ENCODE measurements around the gene PODN. TPM values are rescaled to one million over a fixed set of nuclear protein-coding genes. Genes with fewer than 3 reads are reported as not detected.
A peak's percentile ranks its signal among the peaks of the same experiment; 100 is the strongest.

PODN gene
- total RNA-seq, 1 donor from 2014 or later: 0.48 TPM

DNA sequence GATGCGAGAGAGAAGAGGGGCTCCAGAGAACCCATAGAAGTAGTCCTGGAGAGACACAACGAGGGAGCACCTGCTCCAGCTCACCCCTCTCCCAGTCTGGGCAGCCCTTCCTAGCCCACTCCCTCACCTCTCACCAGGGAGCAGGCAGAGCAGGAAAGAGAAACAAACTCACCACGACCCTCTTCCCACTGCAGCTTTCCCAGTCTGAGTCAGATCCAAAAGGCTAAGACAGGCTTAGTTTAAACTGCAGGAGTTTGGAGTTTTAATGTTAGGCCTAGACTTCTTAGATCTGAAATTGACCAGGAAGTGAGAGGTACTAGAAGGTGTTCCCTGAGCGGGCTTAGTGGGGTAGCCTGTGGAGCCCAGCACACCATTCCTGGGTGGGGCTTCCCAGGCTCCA lies 50.8 kb downstream of the PODN start:
- no peak for DNase-seq (ENCODE audit: low read depth)

DNA sequence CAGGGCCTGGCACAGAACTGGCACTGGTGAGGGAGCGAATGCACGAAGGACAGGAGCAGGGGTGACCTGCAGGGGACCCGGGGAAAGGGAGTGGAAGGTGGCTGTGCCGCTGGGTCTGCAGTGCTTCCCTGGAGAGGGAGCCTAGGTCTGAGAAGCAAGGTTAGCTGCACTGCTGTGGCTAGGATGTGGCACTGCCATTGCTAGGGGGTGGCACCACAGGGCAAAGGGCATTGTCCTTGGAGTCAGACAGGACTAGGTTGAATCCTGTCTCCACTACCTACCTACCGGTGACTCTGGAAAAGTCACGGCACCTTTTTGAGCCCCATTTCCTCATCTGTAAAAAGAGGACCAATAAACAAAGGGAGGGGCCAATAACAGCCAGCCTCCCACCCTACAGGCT lies 52.1 kb downstream of the PODN start:
- no peak for DNase-seq (ENCODE audit: low read depth)

- no peak for DNase-seq (ENCODE audit: low read depth)
Measured at GRCh38 chr1:53114581-53115400, 52.8 kb downstream of the PODN start.

DNA sequence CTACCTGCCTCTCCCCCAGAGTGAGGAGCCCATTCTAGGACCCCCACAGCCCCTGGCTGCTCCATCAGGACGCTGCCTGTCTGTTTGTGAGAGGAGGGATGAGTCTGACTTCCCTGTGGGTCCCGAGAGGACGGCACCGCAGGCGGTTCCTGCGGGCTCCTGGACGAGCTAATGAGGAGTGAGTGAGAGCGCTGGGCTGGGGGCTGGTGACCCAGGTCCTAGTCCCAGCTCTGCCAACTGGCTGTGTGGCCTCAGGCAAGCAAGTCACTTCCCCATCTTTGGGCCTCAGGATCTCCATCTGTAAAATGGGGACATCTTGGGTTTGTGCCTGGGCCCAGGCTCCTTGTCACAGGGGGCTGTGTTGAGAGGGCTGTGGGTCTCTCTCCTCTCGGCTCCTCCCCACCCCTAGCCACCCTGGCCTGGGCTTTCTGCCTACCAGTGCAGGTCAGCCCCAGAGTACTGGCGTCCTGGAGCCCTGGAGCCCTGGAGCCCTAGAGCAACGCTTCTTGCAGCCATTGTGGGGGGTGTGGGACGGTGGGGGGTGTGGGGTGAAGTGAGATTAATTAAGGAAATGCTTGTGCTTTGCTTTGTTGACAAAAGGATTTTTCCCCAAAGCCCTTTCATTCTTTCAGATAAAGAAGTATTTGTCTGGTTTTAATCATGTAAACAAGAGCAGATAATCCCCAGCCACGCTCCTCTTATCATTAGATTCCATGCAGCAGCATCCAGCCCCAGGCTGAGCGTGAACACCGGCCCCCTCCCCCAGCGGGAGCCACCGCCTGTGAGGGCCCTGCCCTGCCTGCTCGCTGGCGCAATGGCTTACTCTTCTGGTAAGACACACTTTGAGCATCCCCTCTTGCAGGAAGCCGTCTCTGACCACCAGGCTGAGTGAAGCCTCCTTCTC lies 53.6 kb downstream of the PODN start:
- DNase-seq (ENCODE audit: low read depth): no peak

DNA sequence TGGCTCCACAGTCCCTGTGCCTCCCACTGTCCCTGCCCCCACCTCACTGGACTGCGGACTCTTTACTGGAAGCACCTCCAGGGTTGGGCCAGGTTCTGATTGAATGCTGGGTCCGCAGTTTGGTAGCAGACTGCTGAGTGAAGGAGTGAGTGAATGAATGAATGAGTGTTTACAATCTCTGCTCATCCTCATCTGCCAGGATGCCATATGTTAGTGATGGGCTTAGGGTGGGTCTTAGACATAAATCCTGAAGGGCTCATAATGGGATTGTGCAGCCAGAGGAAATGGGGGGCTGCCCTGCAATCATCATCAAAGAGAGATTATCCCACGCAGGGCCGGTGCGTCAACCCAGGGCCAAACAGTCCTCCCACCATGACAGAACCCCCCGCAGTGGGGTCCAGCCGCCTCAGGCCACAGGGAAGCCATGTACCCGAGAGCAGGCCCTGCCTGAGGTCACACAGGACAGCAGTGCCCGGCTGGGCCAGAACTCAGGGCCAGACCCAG lies 54.3 kb downstream of the PODN start:
- no peak for DNase-seq (ENCODE audit: low read depth)

- no peak for DNase-seq (ENCODE audit: low read depth)
Measured at GRCh38 chr1:53116933-53117600, 55.1 kb downstream of the PODN start.

DNA sequence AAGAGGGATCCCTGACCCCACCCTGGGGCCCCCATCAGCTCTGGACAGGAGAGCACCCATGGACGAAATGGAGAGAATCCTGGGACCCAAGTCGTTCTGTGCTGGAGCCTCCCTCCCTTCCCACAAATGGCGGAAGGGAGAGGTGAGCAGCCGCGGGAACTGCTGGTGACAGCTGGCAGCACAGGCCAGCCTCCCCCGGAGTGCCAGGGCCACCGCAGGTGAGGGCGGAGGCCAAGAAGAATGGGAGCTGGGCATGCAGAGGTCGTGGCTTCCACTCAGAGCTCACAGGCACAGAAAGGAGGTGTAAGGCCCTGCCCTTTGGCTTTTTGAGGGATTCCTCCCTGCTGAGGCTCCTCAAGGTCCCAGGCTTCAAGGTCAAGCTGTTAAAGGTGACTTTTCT lies 55.8 kb downstream of the PODN start:
- no peak for DNase-seq (ENCODE audit: low read depth)

GRCh38 chr1:53120659-53121058 lies 58.6 kb downstream of the PODN start:
- DNase-seq (ENCODE audit: low read depth): no peak

DNA sequence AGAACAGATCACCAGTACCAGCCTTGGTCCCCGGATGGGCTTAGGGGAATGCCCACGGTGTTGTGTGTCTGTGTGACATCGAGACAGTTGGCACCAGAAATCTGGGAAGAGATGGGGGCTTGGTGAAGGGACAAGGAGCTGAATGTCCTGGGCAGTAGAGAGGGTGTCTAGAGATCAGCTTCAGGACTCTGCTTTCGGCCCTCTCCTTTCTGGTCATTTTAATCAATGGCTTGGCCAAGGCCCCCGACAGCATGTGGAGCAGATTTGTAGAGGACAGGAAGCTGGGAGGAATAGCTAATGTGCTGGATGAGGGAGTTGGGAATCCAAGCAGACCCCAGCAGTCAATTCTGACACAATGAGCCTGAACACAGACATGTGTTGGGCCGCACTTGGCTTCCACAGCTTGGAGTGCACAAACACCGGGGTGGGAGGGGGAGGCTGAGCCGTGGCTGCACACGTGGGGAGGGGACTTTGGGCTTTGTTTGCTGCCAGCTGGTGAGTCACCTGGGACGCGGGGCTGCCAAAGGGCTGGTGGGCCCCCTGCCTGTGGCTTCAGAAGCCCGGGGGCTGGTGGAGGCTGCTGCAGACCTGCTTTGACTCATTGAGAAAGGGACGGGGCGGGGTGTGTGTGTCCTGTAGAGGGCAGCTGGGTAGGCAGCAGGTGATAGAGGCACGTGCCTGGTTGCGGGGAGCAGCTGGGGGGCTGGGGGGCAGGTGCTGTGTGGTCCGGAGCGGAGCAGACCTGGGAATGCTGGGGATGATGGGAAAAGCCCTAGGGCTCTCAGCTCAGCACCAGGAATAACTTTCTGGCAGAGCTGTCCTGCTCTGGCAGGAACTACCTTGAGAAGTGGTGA lies 59.5 kb downstream of the PODN start:
- peak; percentile 90 for DNase-seq (ENCODE audit: low read depth)

DNA sequence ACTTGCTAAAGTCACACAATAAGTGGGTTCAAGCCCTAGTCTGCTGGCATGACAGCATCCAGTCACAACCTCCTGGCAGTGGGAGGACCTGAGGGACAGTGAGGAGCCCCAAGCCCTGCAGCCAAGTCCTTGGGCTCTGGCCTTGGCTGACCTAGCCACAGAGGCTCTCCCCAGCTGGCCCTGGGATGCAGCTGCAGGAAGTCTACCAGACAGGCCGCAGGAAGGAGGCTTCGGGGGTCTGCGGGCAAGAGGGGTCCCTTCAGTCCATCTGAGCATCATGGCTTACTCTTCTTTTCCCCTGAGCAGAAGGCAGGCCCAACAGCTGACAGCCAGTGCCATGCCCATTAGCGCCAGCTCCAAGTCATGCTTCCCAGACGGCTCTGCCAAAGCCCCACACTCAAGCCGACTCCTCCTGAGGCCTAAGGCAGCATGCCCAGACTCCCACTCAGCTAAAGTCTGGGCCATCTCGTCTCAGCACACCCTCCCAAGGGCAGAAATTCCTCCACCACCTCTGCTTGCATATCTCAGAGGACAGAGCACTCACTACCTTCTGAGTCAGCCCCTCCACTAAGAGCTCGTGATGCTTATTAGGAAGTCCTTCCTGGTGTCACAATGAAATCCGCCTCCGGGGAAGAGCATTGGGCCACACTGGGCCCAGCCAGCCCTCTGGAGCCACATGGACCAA lies 60.3 kb downstream of the PODN start:
- peak; percentile 82 for DNase-seq (ENCODE audit: low read depth)

DNA sequence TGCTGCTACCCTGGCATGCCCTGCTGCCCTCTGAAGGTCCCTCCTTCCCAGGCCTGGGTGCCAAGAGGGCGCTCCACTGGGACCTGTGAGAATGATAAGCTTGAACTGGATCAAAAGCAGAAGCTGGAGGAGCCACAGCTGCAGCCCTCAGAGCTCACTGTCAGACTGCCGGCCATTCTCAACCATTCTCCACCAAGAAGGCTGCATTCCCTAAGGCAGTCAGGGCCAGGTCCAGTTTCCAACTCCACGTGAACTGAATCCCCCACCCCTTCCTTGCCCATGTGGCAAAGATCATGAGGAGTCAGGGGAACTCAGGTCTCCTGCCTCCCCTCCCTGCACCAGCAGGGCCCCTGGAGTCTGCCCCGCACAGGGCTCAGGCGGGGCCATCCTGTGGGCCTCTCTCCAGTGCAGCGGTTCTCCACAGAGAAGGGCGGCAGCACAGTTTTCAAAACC lies 61.0 kb downstream of the PODN start:
- DNase-seq (ENCODE audit: low read depth): peak; percentile 51

DNA sequence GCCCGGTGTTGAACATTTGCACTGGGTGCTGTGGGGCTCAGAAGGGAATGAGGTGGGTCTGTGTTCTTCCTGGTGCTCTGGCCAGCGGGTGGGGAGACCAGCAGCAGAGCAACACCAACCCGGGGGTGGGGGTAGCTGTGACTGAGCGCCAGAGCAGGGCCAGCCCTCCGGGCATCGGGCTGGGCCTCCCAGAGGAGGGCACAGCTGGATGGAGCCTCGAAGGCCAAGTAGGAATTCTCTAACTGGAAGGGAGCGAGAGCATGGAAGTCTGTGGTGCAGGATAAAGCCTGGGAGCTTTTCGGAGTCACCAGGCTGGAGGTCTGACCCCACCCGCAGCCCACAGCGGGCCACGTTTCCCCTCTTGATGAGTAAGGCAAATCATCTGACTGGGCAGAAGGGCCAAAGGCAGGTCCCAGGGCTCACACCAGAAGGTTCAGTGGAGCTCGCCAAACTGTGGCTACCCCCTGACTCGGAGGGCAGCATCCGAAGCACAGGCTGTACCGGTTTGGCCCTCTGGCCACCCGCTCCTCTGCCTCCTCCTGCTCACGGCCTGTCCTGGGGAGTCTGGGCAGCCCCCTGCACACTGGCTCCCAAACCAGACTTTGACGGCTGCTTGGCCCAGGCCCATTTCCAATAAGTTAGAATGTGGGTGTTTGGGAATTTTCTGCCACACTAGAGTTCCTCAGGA lies 61.6 kb downstream of the PODN start:
- peak; percentile 48 for DNase-seq (ENCODE audit: low read depth)

GRCh38 chr1:53125122-53125521 lies 63.1 kb downstream of the PODN start:
- DNase-seq (ENCODE audit: low read depth): no peak

GRCh38 chr1:53125623-53126360 lies 63.8 kb downstream of the PODN start:
- no peak for DNase-seq (ENCODE audit: low read depth)

DNA sequence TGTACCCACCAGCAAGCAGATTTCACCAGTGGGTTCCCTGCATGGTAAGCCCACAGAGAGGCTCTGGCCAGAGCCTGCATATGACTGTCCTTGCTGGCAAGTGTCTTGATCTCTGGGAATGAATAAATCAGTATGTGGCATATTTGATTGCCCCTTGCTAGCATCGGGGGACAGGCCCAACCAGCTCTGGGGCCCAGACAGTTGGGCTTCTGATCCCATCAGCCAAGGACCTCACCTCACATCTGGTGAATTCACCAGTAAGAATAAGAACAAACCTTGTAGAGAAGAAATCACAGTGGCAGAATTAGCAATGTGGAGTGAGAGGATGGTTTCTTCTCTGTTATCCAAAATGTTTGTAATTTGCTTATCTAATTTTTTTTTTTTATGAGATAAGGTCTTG lies 64.5 kb downstream of the PODN start:
- no peak for DNase-seq (ENCODE audit: low read depth)

- DNase-seq (ENCODE audit: low read depth): peak; percentile 89
Measured at GRCh38 chr1:53127546-53127945, 65.5 kb downstream of the PODN start.

GRCh38 chr1:53128401-53128800 lies 66.4 kb downstream of the PODN start:
- DNase-seq (ENCODE audit: low read depth): no peak

GRCh38 chr1:53129891-53130597 lies 68.0 kb downstream of the PODN start:
- DNase-seq (ENCODE audit: low read depth): no peak

Measured in myocyte (in vitro differentiated cells).